BE2C (cell line): ENCODE data around the gene TPM1.

ENCODE experiments used
- DNase-seq: peaks from one replicate; pipeline ENCODE4 v3.0.0-alpha.2; 2020
- H3K27me3 ChIP-seq: fragments of 250-450 bp; sonication (Bioruptor Pico); 2 replicates; pipeline ENCODE4 v1.5.1; 2020; ENCODE audit warnings: mild to moderate bottlenecking
- H3K36me3 ChIP-seq: fragments of 250-450 bp; sonication (Bioruptor Pico); 2 replicates; pipeline ENCODE4 v1.5.1; 2020; ENCODE audit warnings: mild to moderate bottlenecking
- H3K4me1 ChIP-seq: fragments of 250-450 bp; sonication (Bioruptor Pico); 2 replicates; pipeline ENCODE4 v1.5.1; 2020
- H3K4me3 ChIP-seq: 2 replicates; pipeline ENCODE4 v1.5.1; 2011; ENCODE audit warnings: low read depth, low read length
- H3K9me3 ChIP-seq: fragments of 250-450 bp; sonication (Bioruptor Pico); 2 replicates; pipeline ENCODE4 v1.5.1; 2020
- TF ChIP-seq, protein P1 (sequence below): IDR thresholded peaks from 2 replicates; pipeline ENCODE4 v1.5.1; 2012; ENCODE audit warnings: mild to moderate bottlenecking, low read depth, low read length

Gene TPM1

DNA sequence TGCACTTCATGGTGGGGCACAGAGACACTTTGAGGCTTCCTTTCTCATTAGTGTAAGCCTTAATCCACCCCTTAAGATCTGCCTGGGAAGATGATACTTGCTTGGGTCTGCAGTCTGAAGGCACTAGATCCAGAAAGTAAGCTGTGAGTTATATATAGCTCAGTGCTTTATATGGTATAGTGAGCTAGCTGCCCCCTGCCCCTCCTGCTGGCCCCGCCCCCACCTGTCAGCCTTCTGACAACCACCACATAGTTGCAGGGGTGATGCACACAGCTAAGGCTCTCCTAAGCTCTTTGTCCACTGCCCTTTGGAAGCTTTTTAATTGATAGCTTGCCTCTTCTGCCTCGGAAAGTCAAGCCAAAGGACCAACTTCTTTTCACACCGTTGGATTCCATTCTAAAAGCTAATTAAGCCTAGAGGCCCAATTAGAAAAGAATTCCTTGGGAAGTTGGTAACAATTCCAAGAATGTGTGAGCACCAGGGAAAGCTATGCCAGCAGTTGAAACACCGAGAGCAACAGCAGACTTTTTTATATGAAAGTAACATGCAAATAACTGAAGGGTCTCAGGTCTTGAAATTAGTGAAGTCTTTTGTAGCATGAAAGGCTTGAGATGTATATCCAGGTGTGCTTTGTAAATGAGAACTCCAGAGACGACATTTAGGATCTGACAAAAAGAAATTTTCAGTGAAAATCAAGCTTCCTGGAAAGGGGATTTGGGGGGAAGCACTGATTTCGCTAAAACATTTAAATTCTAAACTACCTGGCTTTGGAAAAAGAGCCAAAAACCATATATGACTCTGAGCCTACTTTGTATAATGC, 2.3 kb downstream of the TPM1 start:
- H3K4me1 ChIP-seq: peaks cover 20% of the 10 kb centered on the region
- no peak for DNase-seq
- H3K9me3 ChIP-seq: no peaks in the 10 kb centered on the region
- no peaks in the 10 kb centered on the region for H3K27me3 ChIP-seq
- peaks cover 8% of the 10 kb centered on the region; the same call in 1 of the 2 replicates for H3K36me3 ChIP-seq
- TF ChIP-seq, protein P1, sequence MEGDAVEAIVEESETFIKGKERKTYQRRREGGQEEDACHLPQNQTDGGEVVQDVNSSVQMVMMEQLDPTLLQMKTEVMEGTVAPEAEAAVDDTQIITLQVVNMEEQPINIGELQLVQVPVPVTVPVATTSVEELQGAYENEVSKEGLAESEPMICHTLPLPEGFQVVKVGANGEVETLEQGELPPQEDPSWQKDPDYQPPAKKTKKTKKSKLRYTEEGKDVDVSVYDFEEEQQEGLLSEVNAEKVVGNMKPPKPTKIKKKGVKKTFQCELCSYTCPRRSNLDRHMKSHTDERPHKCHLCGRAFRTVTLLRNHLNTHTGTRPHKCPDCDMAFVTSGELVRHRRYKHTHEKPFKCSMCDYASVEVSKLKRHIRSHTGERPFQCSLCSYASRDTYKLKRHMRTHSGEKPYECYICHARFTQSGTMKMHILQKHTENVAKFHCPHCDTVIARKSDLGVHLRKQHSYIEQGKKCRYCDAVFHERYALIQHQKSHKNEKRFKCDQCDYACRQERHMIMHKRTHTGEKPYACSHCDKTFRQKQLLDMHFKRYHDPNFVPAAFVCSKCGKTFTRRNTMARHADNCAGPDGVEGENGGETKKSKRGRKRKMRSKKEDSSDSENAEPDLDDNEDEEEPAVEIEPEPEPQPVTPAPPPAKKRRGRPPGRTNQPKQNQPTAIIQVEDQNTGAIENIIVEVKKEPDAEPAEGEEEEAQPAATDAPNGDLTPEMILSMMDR: no peak
- H3K4me3 ChIP-seq: peak overlapping the region; percentile 88

DNA sequence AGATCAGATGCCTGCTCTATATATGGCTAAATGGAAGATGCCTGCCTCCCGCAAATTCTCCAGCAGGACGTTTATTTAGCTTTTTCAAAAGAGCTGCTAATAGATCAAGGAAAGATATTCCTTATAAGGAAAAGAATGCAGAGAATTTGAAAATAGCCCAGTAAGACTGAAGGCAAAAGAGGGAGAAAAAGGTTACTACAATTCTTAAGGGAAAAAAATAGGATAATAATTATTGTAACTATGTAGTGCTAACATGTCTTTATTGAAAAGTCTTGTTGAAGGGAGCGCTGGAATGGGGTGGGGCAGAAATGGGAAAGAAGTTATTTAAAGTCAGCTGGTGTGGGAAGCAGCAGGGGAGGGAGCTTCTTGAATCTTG, 2.9 kb downstream of the TPM1 start:
- TF ChIP-seq, protein P1: no peak
- H3K4me1 ChIP-seq: peaks cover 26% of the 10 kb centered on the region
- H3K4me3 ChIP-seq: peak overlapping the region; percentile 88
- H3K9me3 ChIP-seq: no peaks in the 10 kb centered on the region
- DNase-seq: no peak
- peaks cover 10% of the 10 kb centered on the region; the same call in 1 of the 2 replicates for H3K36me3 ChIP-seq
- no peaks in the 10 kb centered on the region for H3K27me3 ChIP-seq

DNA sequence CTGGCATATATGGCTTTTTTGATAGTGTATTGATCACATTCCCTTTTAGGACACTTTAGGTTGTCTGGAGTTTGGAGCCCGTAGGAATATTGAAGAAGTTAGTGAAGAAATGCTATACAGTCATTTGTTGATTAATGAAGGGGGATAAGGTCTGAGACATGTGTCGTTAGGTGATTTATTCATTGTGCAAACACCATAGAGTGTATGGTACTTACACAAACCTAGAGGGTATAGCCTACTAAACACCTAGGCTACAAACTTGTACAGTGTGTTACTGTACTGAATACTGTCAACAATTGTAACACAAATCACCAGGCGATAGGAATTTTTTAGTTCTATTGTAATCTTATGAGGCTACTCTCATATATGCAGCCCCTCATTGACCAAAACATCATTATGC, 3.3 kb downstream of the TPM1 start:
- DNase-seq: no peak
- Histone ChIP-seq H3K9me3 (no peaks in the 10 kb centered on the region), H3K4me3 (peak overlapping the region; percentile 88), H3K4me1 (peaks cover 30% of the 10 kb centered on the region), H3K27me3 (no peaks in the 10 kb centered on the region), H3K36me3 (peaks cover 10% of the 10 kb centered on the region; the same call in 1 of the 2 replicates)
- TF ChIP-seq, protein P1: no peak

DNA sequence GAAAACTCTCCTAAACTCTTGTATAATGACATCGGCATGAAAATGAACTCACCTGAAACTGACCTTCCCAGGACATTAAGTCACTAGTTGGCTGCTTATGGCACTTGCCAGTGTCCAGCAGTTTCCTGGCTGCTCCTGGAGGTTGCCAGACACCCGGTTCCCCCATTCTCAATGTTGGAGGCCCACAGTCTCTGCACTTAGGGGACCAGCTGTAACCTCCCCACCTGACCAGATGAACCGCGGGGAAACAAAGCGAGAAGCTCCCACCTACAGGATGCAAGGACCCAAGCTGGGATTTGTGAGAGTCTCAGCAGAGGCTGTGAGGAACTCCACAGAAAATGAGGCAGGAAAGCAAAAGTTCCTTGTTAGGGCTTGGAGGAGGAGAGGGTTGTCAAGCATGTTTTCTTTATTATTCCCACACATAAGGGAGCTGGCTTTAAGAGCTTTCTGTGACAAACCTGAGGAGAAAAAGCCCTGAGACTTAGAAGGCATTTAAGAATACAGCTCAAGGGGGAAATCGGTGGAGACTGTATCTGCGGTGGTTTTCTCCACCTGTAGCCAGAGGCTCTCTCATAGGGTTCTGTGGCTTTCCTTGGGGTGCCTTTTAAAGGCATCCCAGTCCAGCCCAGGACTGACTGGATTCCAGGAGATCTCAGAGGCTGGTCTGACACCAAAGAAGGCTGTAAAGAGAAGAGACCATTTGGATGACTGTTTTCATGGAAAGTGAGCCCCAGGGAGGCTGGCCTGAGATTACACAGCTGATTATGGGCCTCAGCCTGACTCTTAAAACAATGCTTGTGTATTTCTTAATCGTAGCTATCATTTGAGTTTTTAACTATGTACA, 4.6 kb downstream of the TPM1 start:
- TF ChIP-seq, protein P1: no peak
- Histone ChIP-seq H3K4me3 (peak overlapping the region; percentile 91; the same call in 1 of the 2 replicates), H3K9me3 (no peaks in the 10 kb centered on the region), H3K27me3 (no peaks in the 10 kb centered on the region), H3K36me3 (peaks cover 10% of the 10 kb centered on the region; the same call in 1 of the 2 replicates), H3K4me1 (peaks cover 32% of the 10 kb centered on the region)
- no peak for DNase-seq

DNA sequence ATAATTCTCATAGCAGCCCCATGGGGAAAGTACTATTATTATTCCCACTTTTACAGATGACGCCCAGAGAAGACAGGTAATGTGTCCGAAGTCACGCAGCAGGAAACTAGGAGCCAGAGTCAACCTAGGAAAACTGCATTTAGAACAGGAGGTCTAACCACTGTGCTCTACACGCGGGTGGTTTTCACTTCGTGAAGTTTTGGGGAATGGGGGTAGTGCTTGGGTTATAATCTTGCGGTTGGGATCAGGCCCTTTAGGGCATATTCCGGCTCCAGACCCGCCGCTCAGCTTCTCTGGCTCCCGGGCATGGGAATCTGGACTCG, 5.2 kb downstream of the TPM1 start:
- peaks cover 10% of the 10 kb centered on the region; the same call in 1 of the 2 replicates for H3K36me3 ChIP-seq

More for the DNA sequence above, 5.2 kb downstream of the TPM1 start:
- peaks cover 35% of the 10 kb centered on the region for H3K4me1 ChIP-seq
- TF ChIP-seq, protein P1: no peak
- no peaks in the 10 kb centered on the region for H3K9me3 ChIP-seq
- peak overlapping the region; percentile 91 for H3K4me3 ChIP-seq
- no peaks in the 10 kb centered on the region for H3K27me3 ChIP-seq
- no peak for DNase-seq
